GM12878 (cell line): ENCODE data around the gene TSC22D3. TPM values are rescaled to one million over a fixed set of nuclear protein-coding genes. Genes with fewer than 3 reads are reported as not detected.
"Not testable (repeated sequence)": the region's sequence is repeated elsewhere in the genome, so short reads cannot be mapped to it uniquely, and the experiment has no call there.

Experiments used
- ATAC-seq: fragments of 200-7000 bp; cut with Tn5 transposase; 3 replicates; pipeline ENCODE4 v1.9.1; 2020; ENCODE audit warnings: mild to moderate bottlenecking, moderate library complexity
- BruUV-seq: library from RNA; stranded (reverse); fragments of 400-500 nt; replicated peaks from 2 replicates; lab custom pipeline; 2021; lab: Mats Ljungman, UMichigan
- CTCF ChIA-PET: fragments of 300-600 bp; sonication (Branson Sonifier 250); formaldehyde crosslinking; extraction: SDS; loops from one replicate; lab custom pipeline; 2021; ENCODE audit warnings: inconsistent platforms; lab: Yijun Ruan, JAX
- POLR2A ChIA-PET: fragments of 350-600 bp; formaldehyde crosslinking; extraction: SDS; loops from one replicate; lab custom pipeline; 2021; ENCODE audit warnings: inconsistent platforms; lab: Charles Lee
- RAD21 ChIA-PET: fragments of 300-600 bp; sonication (Branson Sonifier 250); formaldehyde crosslinking; loops from one replicate; lab custom pipeline; 2023; ENCODE audit warnings: antibody characterized with exemption; ENCODE audit not compliant: unreplicated experiment; lab: Charles Lee
- SMC1A ChIA-PET: fragments of 300-600 bp; sonication (Branson Sonifier 250); formaldehyde crosslinking; loops from one replicate; lab custom pipeline; 2023; ENCODE audit not compliant: unreplicated experiment, uncharacterized antibody; lab: Charles Lee
- DNase-seq: peaks from one replicate; pipeline ENCODE4 v3.0.0-alpha.2; 2011; ENCODE audit warnings: low read depth, low spot score
- FAIRE-seq: peaks from 3 replicates; lab custom pipeline; 2011; peaks lifted over from hg19 to GRCh38; lab: Jason Lieb, UNC
- H2AFZ ChIP-seq: 2 replicates; pipeline ENCODE4 v1.6.0; 2011; ENCODE audit warnings: low read depth, low read length, control low read depth; ENCODE audit not compliant: control insufficient read depth
- H3K27ac ChIP-seq: 2 replicates; pipeline ENCODE4 v1.5.1; 2011; ENCODE audit warnings: control low read depth; ENCODE audit not compliant: control insufficient read depth, insufficient read depth
- H3K27me3 ChIP-seq, 2 experiments: replicated peaks in 1 of 2; 2 replicates each; pipeline versions ENCODE4 v1.6.0 to v1.6.1; 2011; ENCODE audit warnings: low read length in 1 of 2; ENCODE audit not compliant: control insufficient read depth in 2 of 2, insufficient read depth in 2 of 2
- H3K36me3 ChIP-seq, 2 experiments: 2 replicates each; pipeline ENCODE4 v1.5.1; 2011; ENCODE audit warnings: low read length in 1 of 2; ENCODE audit not compliant: control insufficient read depth in 2 of 2, insufficient read depth in 2 of 2
- H3K4me1 ChIP-seq: 2 replicates; pipeline ENCODE4 v1.6.1; 2011; ENCODE audit warnings: mild to moderate bottlenecking, low read length, moderate library complexity, mixed read lengths; ENCODE audit not compliant: control insufficient read depth, insufficient read depth
- H3K4me2 ChIP-seq: 2 replicates; pipeline ENCODE4 v1.6.0; 2011; ENCODE audit warnings: control low read depth; ENCODE audit not compliant: control insufficient read depth, insufficient read depth
- H3K4me3 ChIP-seq: fragments of 200-600 bp; sonication (generic); 2 replicates; pipeline ENCODE4 v1.5.1; 2016
- H3K79me2 ChIP-seq: 2 replicates; pipeline ENCODE4 v1.6.0; 2011; ENCODE audit warnings: low read length; ENCODE audit not compliant: control insufficient read depth, insufficient read depth
- H3K9ac ChIP-seq: 2 replicates; pipeline ENCODE4 v1.8.0; 2011; ENCODE audit warnings: low read length, control low read depth, mixed read lengths; ENCODE audit not compliant: control insufficient read depth, insufficient read depth
- H3K9me3 ChIP-seq: replicated peaks from 3 replicates; pipeline ENCODE4 v1.5.1; 2011; ENCODE audit warnings: mild to moderate bottlenecking, low read length; ENCODE audit not compliant: control insufficient read depth, insufficient read depth
- H4K20me1 ChIP-seq: 2 replicates; pipeline ENCODE4 v1.6.0; 2011; ENCODE audit not compliant: control insufficient read depth, insufficient read depth
- CREM ChIP-seq: IDR thresholded peaks from 2 replicates; pipeline ENCODE4 v1.6.1; 2014; ENCODE audit warnings: antibody characterized with exemption, low read depth
- GABPA ChIP-seq: IDR thresholded peaks from 2 replicates; pipeline ENCODE4 v1.6.1; 2014; ENCODE audit warnings: antibody characterized with exemption, low read depth, mild to moderate bottlenecking, inconsistent platforms
- GATAD2B ChIP-seq: fragments of 450-650 bp; conservative IDR thresholded peaks from 2 replicates; pipeline ENCODE4 v1.6.1; 2017; ENCODE audit warnings: low read depth, mild to moderate bottlenecking, moderate library complexity
- LARP7 ChIP-seq: fragments of 450-650 bp; IDR thresholded peaks from 2 replicates; pipeline ENCODE4 v1.6.1; 2017; ENCODE audit warnings: mild to moderate bottlenecking
- RCOR1 ChIP-seq: conservative IDR thresholded peaks from 2 replicates; pipeline ENCODE4 v1.6.1; 2012; ENCODE audit warnings: low read depth, low read length, improper control_type of control experiment
- STAT1 ChIP-seq: fragments of 450-650 bp; conservative IDR thresholded peaks from 2 replicates; pipeline ENCODE4 v1.6.1; 2014; ENCODE audit warnings: antibody characterized with exemption, mild to moderate bottlenecking
- TCF12 ChIP-seq: IDR thresholded peaks from 2 replicates; pipeline ENCODE4 v1.6.1; 2011; ENCODE audit warnings: low read depth, mild to moderate bottlenecking, low read length
- ZBTB40 ChIP-seq: fragments of 450-650 bp; IDR thresholded peaks from 2 replicates; pipeline ENCODE4 v1.6.1; 2016; ENCODE audit warnings: mild to moderate bottlenecking, moderate library complexity, borderline replicate concordance
- WGBS: methylation state at CpG from one replicate; pipeline ENCODE4 v1.1.6; 2016; ENCODE audit warnings: low lambda C conversion rate; ENCODE audit not compliant: insufficient replicate concordance, insufficient coverage; ENCODE audit errors: missing lambda C conversion rate; 5-methylcytosine and 5-hydroxymethylcytosine counted together
- in situ Hi-C: fragments of 300-500 bp; cut with MboI; formaldehyde crosslinking; loops from 9 replicates; pipeline ENCODE4 v1.14.3; 2018; ENCODE audit warnings: mixed read lengths
- intact Hi-C: fragments of 100-400 bp; cut with micrococcal nuclease; formaldehyde crosslinking; loops from one replicate; pipeline ENCODE4 v1.14.2; 2022; ENCODE audit not compliant: unreplicated experiment
- polyA plus RNA-seq, 11 experiments: library from polyadenylated mRNA; depleted of rRNA in 4 of 11; unstranded in 6 of 11; stranded (reverse) in 5 of 11; fragments of >200 nt; fragmentation: Nextera tagmentation in 4 of 11; fragmentation: Illumina TruSeq in 1 of 11; extraction: Ambion mirVana in 4 of 11; extraction: Trizol in 1 of 11; gene quantifications; 1 replicate in 1 of 11; 2 replicates in 10 of 11; pipeline versions ENCODE4 v1.2.1 to v1.2.3, GENCODE V29; 2011 to 2016; ENCODE audit warnings: inconsistent platforms in 2 of 11, missing spikeins in 2 of 11, low read depth in 1 of 11
- total RNA-seq, 4 experiments: library from RNA; depleted of rRNA in 3 of 4; stranded (reverse); fragments of >200 nt in 3 of 4; fragmentation: Illumina TruSeq in 1 of 4; extraction: Trizol in 1 of 4; gene quantifications; 2 replicates each; pipeline versions ENCODE4 v1.2.1 to v1.2.3, GENCODE V29; 2013 to 2021
- TF ChIP-seq, protein P1 (sequence below): fragments of 450-650 bp; formaldehyde crosslinking; IDR thresholded peaks from 2 replicates; pipeline ENCODE4 v1.5.0; 2022; ENCODE audit warnings: mild to moderate bottlenecking, missing genetic modification characterization

The TSC22D3 gene
- total and polyA plus RNA-seq, 10 of the 15 experiments (the other 5 are each of a cell fraction or from before 2014, with no cell fraction given): 4.6 to 122 (median 16.1) TPM

GRCh38 chrX:107672955-107673378 lies 102.6 kb downstream of the TSC22D3 start (continued):
- TF ChIP-seq, protein P1, sequence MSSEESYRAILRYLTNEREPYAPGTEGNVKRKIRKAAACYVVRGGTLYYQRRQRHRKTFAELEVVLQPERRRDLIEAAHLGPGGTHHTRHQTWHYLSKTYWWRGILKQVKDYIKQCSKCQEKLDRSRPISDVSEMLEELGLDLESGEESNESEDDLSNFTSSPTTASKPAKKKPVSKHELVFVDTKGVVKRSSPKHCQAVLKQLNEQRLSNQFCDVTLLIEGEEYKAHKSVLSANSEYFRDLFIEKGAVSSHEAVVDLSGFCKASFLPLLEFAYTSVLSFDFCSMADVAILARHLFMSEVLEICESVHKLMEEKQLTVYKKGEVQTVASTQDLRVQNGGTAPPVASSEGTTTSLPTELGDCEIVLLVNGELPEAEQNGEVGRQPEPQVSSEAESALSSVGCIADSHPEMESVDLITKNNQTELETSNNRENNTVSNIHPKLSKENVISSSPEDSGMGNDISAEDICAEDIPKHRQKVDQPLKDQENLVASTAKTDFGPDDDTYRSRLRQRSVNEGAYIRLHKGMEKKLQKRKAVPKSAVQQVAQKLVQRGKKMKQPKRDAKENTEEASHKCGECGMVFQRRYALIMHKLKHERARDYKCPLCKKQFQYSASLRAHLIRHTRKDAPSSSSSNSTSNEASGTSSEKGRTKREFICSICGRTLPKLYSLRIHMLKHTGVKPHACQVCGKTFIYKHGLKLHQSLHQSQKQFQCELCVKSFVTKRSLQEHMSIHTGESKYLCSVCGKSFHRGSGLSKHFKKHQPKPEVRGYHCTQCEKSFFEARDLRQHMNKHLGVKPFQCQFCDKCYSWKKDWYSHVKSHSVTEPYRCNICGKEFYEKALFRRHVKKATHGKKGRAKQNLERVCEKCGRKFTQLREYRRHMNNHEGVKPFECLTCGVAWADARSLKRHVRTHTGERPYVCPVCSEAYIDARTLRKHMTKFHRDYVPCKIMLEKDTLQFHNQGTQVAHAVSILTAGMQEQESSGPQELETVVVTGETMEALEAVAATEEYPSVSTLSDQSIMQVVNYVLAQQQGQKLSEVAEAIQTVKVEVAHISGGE (CRISPR knock-in tag): no peak
- TF ChIP-seq TCF12 (0 out of 2 replicates have a peak, but pooled peaks have one; percentile 13), RCOR1 (no peak; the same call in 1 of the 2 replicates), CREM (peak; percentile 76; the same call in 1 of the 2 replicates), ZBTB40 (no peak), STAT1 (no peak), GABPA (no peak), LARP7 (no peak), GATAD2B (peak; percentile 44; the same call in 1 of the 2 replicates)

- H3K27me3 ChIP-seq, H4K20me1 ChIP-seq, H3K79me2 ChIP-seq, H2AFZ ChIP-seq, POLR2A ChIA-PET, H3K36me3 ChIP-seq, DNase-seq, H3K4me2 ChIP-seq, in situ Hi-C loops, H3K4me3 ChIP-seq, intact Hi-C loops, ATAC-seq, H3K27ac ChIP-seq, BruUV-seq, H3K9ac ChIP-seq, H3K9me3 ChIP-seq, FAIRE-seq: not testable (repeated sequence)
- peaks cover 13% of the 10 kb centered on the region for H3K4me1 ChIP-seq
- ChIA-PET RAD21 (interaction anchor here (1.5 to 11.2 kb wide), 3 partner anchors 15 to 104 kb away, joined by 3 to 444 read pairs (median 98); partner anchors contain the start of genes NCBP2L and TSC22D3), CTCF (interaction anchor here (1.0 to 8.6 kb wide), 3 partner anchors 13 to 105 kb away, joined by 4 to 136 read pairs (median 32); partner anchors contain the start of genes NCBP2L and TSC22D3), SMC1A (interaction anchor here (0.9 to 15.8 kb wide), 2 partner anchors 107 to 213 kb away, joined by 3 to 149 read pairs; partner anchors contain the start of genes NCBP2L and TSC22D3)
- 42% methylated on average over 9 of the region's 9 CpGs for WGBS
Measured at GRCh38 chrX:107671256-107671655, 104.3 kb downstream of the TSC22D3 start.
